GOT3 (cell line): ENCODE data around the gene DDX23.

ENCODE experiments used
- DNase-seq: peaks from one replicate; lab custom pipeline; 2025; ENCODE audit warnings: mixed read lengths; lab: John Stamatoyannopoulos, UW

DDX23 gene

GRCh38 chr12:48795550-48796455 lies 56.2 kb downstream of the DDX23 start:
- no peak for DNase-seq

GRCh38 chr12:48794870-48795269 lies 57.1 kb downstream of the DDX23 start:
- DNase-seq, result no peak

GRCh38 chr12:48793696-48794095 lies 58.3 kb downstream of the DDX23 start:
- DNase-seq, result no peak

GRCh38 chr12:48789858-48790326 lies 62.1 kb downstream of the DDX23 start:
- DNase-seq, result no peak

GRCh38 chr12:48788854-48789775 lies 62.8 kb downstream of the DDX23 start, which contains the start of gene ADCY6:
TSS of gene ADCY6 (minus strand) at chr12:48789089. CDS start at chr12:48783434, 5,655 bp downstream.
- DNase-seq, result no peak

- DNase-seq, result no peak
These were observed 63.5 kb downstream of the DDX23 start for GRCh38 chr12:48788524-48788853.

- DNase-seq, result no peak
These were observed 64.0 kb downstream of the DDX23 start for GRCh38 chr12:48787791-48788523.

GRCh38 chr12:48786591-48787544 lies 65.1 kb downstream of the DDX23 start:
- no peak for DNase-seq

- no peak for DNase-seq
These were observed 68.5 kb downstream of the DDX23 start for GRCh38 chr12:48783432-48783831.

- DNase-seq, result no peak
These were observed 69.2 kb downstream of the DDX23 start for GRCh38 chr12:48782457-48783395.

- DNase-seq, result no peak
These were observed 70.1 kb downstream of the DDX23 start for GRCh38 chr12:48781750-48782456.

- no peak for DNase-seq
These were observed 71.5 kb downstream of the DDX23 start for GRCh38 chr12:48780381-48781025.

GRCh38 chr12:48779869-48780268 lies 72.1 kb downstream of the DDX23 start:
- no peak for DNase-seq
